HK-2 (cell line): Measurements from ENCODE around the gene EPB41L2.
"Not testable (repeated sequence)": the region's sequence is repeated elsewhere in the genome, so short reads cannot be mapped to it uniquely, and the experiment has no call there.

Experiments
- DNase-seq: peaks from one replicate; pipeline ENCODE4 v3.0.0-alpha.2; 2018; ENCODE audit not compliant: unreplicated experiment

Gene EPB41L2

GRCh38 chr6:131004936-131005335 lies 58.1 kb downstream of the EPB41L2 start:
- DNase-seq = no peak

- DNase-seq = no peak
Measured at GRCh38 chr6:131004387-131004755, 58.7 kb downstream of the EPB41L2 start.

- no peak for DNase-seq
Measured at GRCh38 chr6:131003488-131004386, 59.3 kb downstream of the EPB41L2 start.

- no peak for DNase-seq
Measured at GRCh38 chr6:131002661-131002980, 60.4 kb downstream of the EPB41L2 start.

- no peak for DNase-seq
Measured at GRCh38 chr6:131001945-131002660, 60.9 kb downstream of the EPB41L2 start.

GRCh38 chr6:131001111-131001736 lies 61.8 kb downstream of the EPB41L2 start:
- no peak for DNase-seq

- DNase-seq = no peak
Measured at GRCh38 chr6:131000544-131000943, 62.5 kb downstream of the EPB41L2 start.

- no peak for DNase-seq
Measured at GRCh38 chr6:130997061-130997753, 65.8 kb downstream of the EPB41L2 start.

GRCh38 chr6:130996635-130997034 lies 66.4 kb downstream of the EPB41L2 start:
- DNase-seq = no peak

GRCh38 chr6:130995783-130996447 lies 67.1 kb downstream of the EPB41L2 start:
- no peak for DNase-seq

GRCh38 chr6:130994319-130995097 lies 68.5 kb downstream of the EPB41L2 start:
- no peak for DNase-seq

GRCh38 chr6:130993292-130993765 lies 69.7 kb downstream of the EPB41L2 start:
- DNase-seq = no peak

GRCh38 chr6:130991422-130992137 lies 71.5 kb downstream of the EPB41L2 start:
- DNase-seq = no peak

- not testable (repeated sequence) for DNase-seq
Measured at GRCh38 chr6:130987539-130987938, 75.5 kb downstream of the EPB41L2 start.

- no peak for DNase-seq
Measured at GRCh38 chr6:130985115-130985514, 77.9 kb downstream of the EPB41L2 start.

- no peak for DNase-seq
Measured at GRCh38 chr6:130982941-130983456, 80.0 kb downstream of the EPB41L2 start.

- no peak for DNase-seq
Measured at GRCh38 chr6:130982135-130982534, 80.9 kb downstream of the EPB41L2 start.

GRCh38 chr6:130981409-130981808 lies 81.6 kb downstream of the EPB41L2 start:
- no peak for DNase-seq

GRCh38 chr6:130980310-130981032 lies 82.6 kb downstream of the EPB41L2 start:
- no peak for DNase-seq
